DMS114 treated with DMSO at 0.1 percent for 48 hours (cell line): ENCODE results near the gene TUBG2.
A peak's percentile ranks its signal among the peaks of the same experiment; 100 is the strongest.
"Not testable (repeated sequence)": the region's sequence is repeated elsewhere in the genome, so short reads cannot be mapped to it uniquely, and the experiment has no call there.

Source experiments
- DNase-seq: peaks from one replicate; lab custom pipeline; 2025; ENCODE audit not compliant: unreplicated experiment; lab: John Stamatoyannopoulos, UW

The TUBG2 gene

GRCh38 chr17:42659079-42659931, at the start of gene TUBG2:
Gene TUBG2 (plus strand): TSS chr17:42659284. CDS start chr17:42659504, 220 bp downstream.
- DNase-seq = peak; percentile 74

GRCh38 chr17:42609814-42610801, 49.0 kb upstream of the TUBG2 start:
- DNase-seq = not testable (repeated sequence)

GRCh38 chr17:42612013-42612412, 47.1 kb upstream of the TUBG2 start:
- DNase-seq = no peak

GRCh38 chr17:42613699-42614295, 45.3 kb upstream of the TUBG2 start:
- DNase-seq = no peak

GRCh38 chr17:42617956-42618431, 41.1 kb upstream of the TUBG2 start:
- DNase-seq = no peak

GRCh38 chr17:42618442-42619150, 40.5 kb upstream of the TUBG2 start:
- DNase-seq = no peak

- DNase-seq = not testable (repeated sequence)
These were observed 37.1 kb upstream of the TUBG2 start for GRCh38 chr17:42621987-42622386.

GRCh38 chr17:42623271-42623670, 35.8 kb upstream of the TUBG2 start:
- DNase-seq = no peak

GRCh38 chr17:42623732-42624596, 35.1 kb upstream of the TUBG2 start:
- no peak for DNase-seq

GRCh38 chr17:42627032-42627764, 31.9 kb upstream of the TUBG2 start:
- not testable (repeated sequence) for DNase-seq

GRCh38 chr17:42629411-42630009, 29.6 kb upstream of the TUBG2 start:
- DNase-seq = no peak

GRCh38 chr17:42632949-42633444, 26.1 kb upstream of the TUBG2 start:
- no peak for DNase-seq

- DNase-seq = no peak
These were observed 19.5 kb upstream of the TUBG2 start for GRCh38 chr17:42639525-42640113.

GRCh38 chr17:42640121-42640520, 19.0 kb upstream of the TUBG2 start:
- DNase-seq = no peak

GRCh38 chr17:42642336-42642735, 16.7 kb upstream of the TUBG2 start:
- DNase-seq = no peak

GRCh38 chr17:42647778-42648177, 11.3 kb upstream of the TUBG2 start:
- no peak for DNase-seq

GRCh38 chr17:42651392-42651791, 7.7 kb upstream of the TUBG2 start:
- DNase-seq = no peak
